Measurements from ENCODE around the gene CCL28.

CCL28 gene

GRCh38 chr5:43422143-43422542, 10.0 kb upstream of the CCL28 start:
- no peaks in the 10 kb centered on the region for H3K27me3 Mint-ChIP-seq (ENCODE audit: low read depth)
- H3K4me1 Mint-ChIP-seq = peaks cover 14% of the 10 kb centered on the region
- no peaks in the 10 kb centered on the region for H3K9me3 Mint-ChIP-seq
- H3K36me3 Mint-ChIP-seq (ENCODE audit: low read depth) = no peaks in the 10 kb centered on the region
- no peak for TF ChIP-seq CTCF (IDR thresholded peaks at IDR 0.05; ENCODE audit: unreplicated experiment in 3 of 3)
- peak overlapping the region; percentile 78 to 90 (median 89) for H3K27ac Mint-ChIP-seq
- peak overlapping the region in 1 of 3 experiments; percentile 21 for H3K4me3 Mint-ChIP-seq

- Mint-ChIP-seq H3K27me3 (ENCODE audit: low read depth) (no peaks in the 10 kb centered on the region), H3K27ac (peak overlapping the region; percentile 78 to 90 (median 89)), H3K36me3 (ENCODE audit: low read depth) (no peaks in the 10 kb centered on the region), H3K9me3 (no peaks in the 10 kb centered on the region), H3K4me1 (peaks cover 18% of the 10 kb centered on the region), H3K4me3 (no peak overlapping the region)
- no peak for TF ChIP-seq CTCF (IDR thresholded peaks at IDR 0.05; ENCODE audit: unreplicated experiment in 3 of 3)
Measured at GRCh38 chr5:43421450-43422133, 9.4 kb upstream of the CCL28 start.

- H3K36me3 Mint-ChIP-seq (ENCODE audit: low read depth) = no peaks in the 10 kb centered on the region
- no peak for TF ChIP-seq CTCF (IDR thresholded peaks at IDR 0.05; ENCODE audit: unreplicated experiment in 3 of 3)
- peaks cover 6% of the 10 kb centered on the region for H3K27me3 Mint-ChIP-seq (ENCODE audit: low read depth)
- H3K9me3 Mint-ChIP-seq = no peaks in the 10 kb centered on the region
- no peak overlapping the region for H3K4me3 Mint-ChIP-seq
- H3K27ac Mint-ChIP-seq = peak overlapping the region in 2 of 3 experiments; percentile 61 to 70
- peaks cover 24% of the 10 kb centered on the region for H3K4me1 Mint-ChIP-seq
Measured at GRCh38 chr5:43420241-43420640, 8.1 kb upstream of the CCL28 start.

- H3K4me1 Mint-ChIP-seq = peaks cover 24% of the 10 kb centered on the region
- no peaks in the 10 kb centered on the region for H3K36me3 Mint-ChIP-seq (ENCODE audit: low read depth)
- H3K27me3 Mint-ChIP-seq (ENCODE audit: low read depth) = peaks cover 7% of the 10 kb centered on the region
- no peaks in the 10 kb centered on the region for H3K9me3 Mint-ChIP-seq
- H3K27ac Mint-ChIP-seq = peak overlapping the region in 1 of 3 experiments; percentile 22
- H3K4me3 Mint-ChIP-seq = no peak overlapping the region
- no peak for TF ChIP-seq CTCF (IDR thresholded peaks at IDR 0.05; ENCODE audit: unreplicated experiment in 3 of 3)
Measured at GRCh38 chr5:43418561-43418960, 6.4 kb upstream of the CCL28 start.

- Mint-ChIP-seq H3K27me3 (ENCODE audit: low read depth) (peaks cover 7% of the 10 kb centered on the region), H3K9me3 (no peaks in the 10 kb centered on the region), H3K27ac (peak overlapping the region in 2 of 3 experiments; percentile 7 to 45), H3K36me3 (ENCODE audit: low read depth) (no peaks in the 10 kb centered on the region), H3K4me1 (peaks cover 17% of the 10 kb centered on the region), H3K4me3 (no peak overlapping the region)
- TF ChIP-seq CTCF (IDR thresholded peaks at IDR 0.05; ENCODE audit: unreplicated experiment in 3 of 3) = no peak
Measured at GRCh38 chr5:43416803-43417394, 4.7 kb upstream of the CCL28 start.
